SK-N-SH (cell line): Measurements from ENCODE around the gene MRPL40.

ENCODE experiments used
- EZH2phosphoT487 ChIP-seq: fragments of 200-600 bp; sonication (generic); IDR thresholded peaks from 2 replicates; pipeline ENCODE4 v1.6.1; 2017; ENCODE audit warnings: low read depth, mixed run types, mild to moderate bottlenecking, antibody characterized with exemption, moderate library complexity, borderline replicate concordance
- FOXJ3 ChIP-seq: sonication (generic); formaldehyde crosslinking; IDR thresholded peaks from 2 replicates; pipeline ENCODE4 v1.5.1; 2020; ENCODE audit warnings: mild to moderate bottlenecking, missing genetic modification reagents
- FOXM1 ChIP-seq: IDR thresholded peaks from 2 replicates; pipeline ENCODE4 v1.4.0; 2012; ENCODE audit warnings: low read depth, mild to moderate bottlenecking
- GATA2 ChIP-seq: sonication (generic); formaldehyde crosslinking; IDR thresholded peaks from 2 replicates; pipeline ENCODE4 v1.5.0; 2020; ENCODE audit warnings: mild to moderate bottlenecking, missing genetic modification reagents
- POLR2AphosphoS5 ChIP-seq: IDR thresholded peaks from 2 replicates; pipeline ENCODE4 v1.6.1; 2012; ENCODE audit warnings: low read depth, low read length
- RAD21 ChIP-seq: IDR thresholded peaks from 2 replicates; pipeline ENCODE4 v1.6.1; 2012; ENCODE audit warnings: mild to moderate bottlenecking, low read length
- RCOR1 ChIP-seq: fragments of 150-350 bp; IDR thresholded peaks from 2 replicates; pipeline ENCODE4 v1.6.1; 2017; ENCODE audit warnings: antibody characterized with exemption, low read length
- YY1 ChIP-seq: IDR thresholded peaks from 2 replicates; pipeline ENCODE4 v1.4.0; 2012; ENCODE audit warnings: low read depth, mild to moderate bottlenecking
- TF ChIP-seq, protein P1 (sequence below): IDR thresholded peaks from 2 replicates; pipeline ENCODE4 v1.4.0; 2012; ENCODE audit warnings: low read depth, borderline replicate concordance
- TF ChIP-seq, protein P2 (sequence below): fragments of 200-600 bp; sonication (generic); IDR thresholded peaks from 2 replicates; pipeline ENCODE4 v1.6.1; 2017; ENCODE audit warnings: antibody characterized with exemption, mild to moderate bottlenecking, moderate library complexity
- TF ChIP-seq, protein P3 (sequence below): IDR thresholded peaks from 2 replicates; pipeline ENCODE4 v1.6.1; 2012; ENCODE audit warnings: mild to moderate bottlenecking, low read depth, low read length, moderate library complexity

DNA sequence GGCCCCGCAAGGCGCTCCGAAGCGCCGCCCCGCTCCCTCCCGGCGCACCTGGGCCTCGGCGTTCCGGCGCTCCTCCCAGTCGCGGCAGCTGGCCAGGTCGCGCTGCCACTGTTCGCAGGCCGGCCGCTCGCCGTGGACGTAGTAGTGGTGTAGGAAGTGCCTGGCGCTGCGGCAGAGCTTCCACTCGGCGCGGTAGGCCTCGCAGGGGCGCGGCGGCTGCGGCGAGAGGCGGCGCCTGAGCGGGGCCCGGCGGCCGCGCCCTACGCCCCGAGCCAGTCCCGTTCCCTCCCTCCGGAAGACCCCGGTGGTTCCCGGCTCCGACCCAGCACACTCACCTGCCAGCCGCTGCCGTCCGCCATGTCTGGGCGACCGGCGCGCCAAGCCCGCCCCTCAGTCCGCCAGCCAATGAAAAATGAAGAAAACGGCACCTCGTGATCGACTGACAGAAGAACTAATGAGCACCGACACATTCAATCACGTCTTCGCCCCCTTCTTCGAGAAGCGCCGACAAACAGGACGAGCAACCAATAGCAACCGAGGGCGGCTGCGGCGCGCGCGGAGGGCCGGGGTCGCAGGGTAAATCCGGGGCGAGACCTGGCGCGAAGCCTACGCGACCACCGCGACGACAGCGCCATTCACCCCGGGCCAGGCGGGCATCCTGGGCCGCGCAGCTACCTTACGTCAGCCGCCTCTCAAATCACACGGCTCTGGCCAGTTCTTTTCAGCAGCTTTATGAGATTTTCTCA lies 15.2 kb downstream of the MRPL40 start, which contains the start of gene C22orf39:
- TF ChIP-seq FOXM1, result no peak
- TF ChIP-seq FOXJ3 (CRISPR knock-in tag), result peak; percentile 29; the same call in 1 of the 2 replicates
- peak; percentile 65; the same call in 1 of the 2 replicates for TF ChIP-seq POLR2AphosphoS5
- TF ChIP-seq, protein P1, sequence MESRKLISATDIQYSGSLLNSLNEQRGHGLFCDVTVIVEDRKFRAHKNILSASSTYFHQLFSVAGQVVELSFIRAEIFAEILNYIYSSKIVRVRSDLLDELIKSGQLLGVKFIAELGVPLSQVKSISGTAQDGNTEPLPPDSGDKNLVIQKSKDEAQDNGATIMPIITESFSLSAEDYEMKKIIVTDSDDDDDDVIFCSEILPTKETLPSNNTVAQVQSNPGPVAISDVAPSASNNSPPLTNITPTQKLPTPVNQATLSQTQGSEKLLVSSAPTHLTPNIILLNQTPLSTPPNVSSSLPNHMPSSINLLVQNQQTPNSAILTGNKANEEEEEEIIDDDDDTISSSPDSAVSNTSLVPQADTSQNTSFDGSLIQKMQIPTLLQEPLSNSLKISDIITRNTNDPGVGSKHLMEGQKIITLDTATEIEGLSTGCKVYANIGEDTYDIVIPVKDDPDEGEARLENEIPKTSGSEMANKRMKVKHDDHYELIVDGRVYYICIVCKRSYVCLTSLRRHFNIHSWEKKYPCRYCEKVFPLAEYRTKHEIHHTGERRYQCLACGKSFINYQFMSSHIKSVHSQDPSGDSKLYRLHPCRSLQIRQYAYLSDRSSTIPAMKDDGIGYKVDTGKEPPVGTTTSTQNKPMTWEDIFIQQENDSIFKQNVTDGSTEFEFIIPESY, result no peak
- TF ChIP-seq, protein P2, sequence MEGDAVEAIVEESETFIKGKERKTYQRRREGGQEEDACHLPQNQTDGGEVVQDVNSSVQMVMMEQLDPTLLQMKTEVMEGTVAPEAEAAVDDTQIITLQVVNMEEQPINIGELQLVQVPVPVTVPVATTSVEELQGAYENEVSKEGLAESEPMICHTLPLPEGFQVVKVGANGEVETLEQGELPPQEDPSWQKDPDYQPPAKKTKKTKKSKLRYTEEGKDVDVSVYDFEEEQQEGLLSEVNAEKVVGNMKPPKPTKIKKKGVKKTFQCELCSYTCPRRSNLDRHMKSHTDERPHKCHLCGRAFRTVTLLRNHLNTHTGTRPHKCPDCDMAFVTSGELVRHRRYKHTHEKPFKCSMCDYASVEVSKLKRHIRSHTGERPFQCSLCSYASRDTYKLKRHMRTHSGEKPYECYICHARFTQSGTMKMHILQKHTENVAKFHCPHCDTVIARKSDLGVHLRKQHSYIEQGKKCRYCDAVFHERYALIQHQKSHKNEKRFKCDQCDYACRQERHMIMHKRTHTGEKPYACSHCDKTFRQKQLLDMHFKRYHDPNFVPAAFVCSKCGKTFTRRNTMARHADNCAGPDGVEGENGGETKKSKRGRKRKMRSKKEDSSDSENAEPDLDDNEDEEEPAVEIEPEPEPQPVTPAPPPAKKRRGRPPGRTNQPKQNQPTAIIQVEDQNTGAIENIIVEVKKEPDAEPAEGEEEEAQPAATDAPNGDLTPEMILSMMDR, result no peak
- TF ChIP-seq YY1, result peak; percentile 87
- no peak for TF ChIP-seq EZH2phosphoT487
- TF ChIP-seq, protein P3, sequence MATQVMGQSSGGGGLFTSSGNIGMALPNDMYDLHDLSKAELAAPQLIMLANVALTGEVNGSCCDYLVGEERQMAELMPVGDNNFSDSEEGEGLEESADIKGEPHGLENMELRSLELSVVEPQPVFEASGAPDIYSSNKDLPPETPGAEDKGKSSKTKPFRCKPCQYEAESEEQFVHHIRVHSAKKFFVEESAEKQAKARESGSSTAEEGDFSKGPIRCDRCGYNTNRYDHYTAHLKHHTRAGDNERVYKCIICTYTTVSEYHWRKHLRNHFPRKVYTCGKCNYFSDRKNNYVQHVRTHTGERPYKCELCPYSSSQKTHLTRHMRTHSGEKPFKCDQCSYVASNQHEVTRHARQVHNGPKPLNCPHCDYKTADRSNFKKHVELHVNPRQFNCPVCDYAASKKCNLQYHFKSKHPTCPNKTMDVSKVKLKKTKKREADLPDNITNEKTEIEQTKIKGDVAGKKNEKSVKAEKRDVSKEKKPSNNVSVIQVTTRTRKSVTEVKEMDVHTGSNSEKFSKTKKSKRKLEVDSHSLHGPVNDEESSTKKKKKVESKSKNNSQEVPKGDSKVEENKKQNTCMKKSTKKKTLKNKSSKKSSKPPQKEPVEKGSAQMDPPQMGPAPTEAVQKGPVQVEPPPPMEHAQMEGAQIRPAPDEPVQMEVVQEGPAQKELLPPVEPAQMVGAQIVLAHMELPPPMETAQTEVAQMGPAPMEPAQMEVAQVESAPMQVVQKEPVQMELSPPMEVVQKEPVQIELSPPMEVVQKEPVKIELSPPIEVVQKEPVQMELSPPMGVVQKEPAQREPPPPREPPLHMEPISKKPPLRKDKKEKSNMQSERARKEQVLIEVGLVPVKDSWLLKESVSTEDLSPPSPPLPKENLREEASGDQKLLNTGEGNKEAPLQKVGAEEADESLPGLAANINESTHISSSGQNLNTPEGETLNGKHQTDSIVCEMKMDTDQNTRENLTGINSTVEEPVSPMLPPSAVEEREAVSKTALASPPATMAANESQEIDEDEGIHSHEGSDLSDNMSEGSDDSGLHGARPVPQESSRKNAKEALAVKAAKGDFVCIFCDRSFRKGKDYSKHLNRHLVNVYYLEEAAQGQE, result no peak
- no peak for TF ChIP-seq RCOR1
- no peak for TF ChIP-seq RAD21
- no peak for TF ChIP-seq GATA2 (CRISPR knock-in tag)
